NCI-H1436 (cell line): ENCODE measurements around the gene OSGIN1.
A peak's percentile ranks its signal among the peaks of the same experiment; 100 is the strongest.
"Not testable (repeated sequence)": the region's sequence is repeated elsewhere in the genome, so short reads cannot be mapped to it uniquely, and the experiment has no call there.

Experiments used
- DNase-seq: peaks from one replicate; lab custom pipeline; 2025; lab: John Stamatoyannopoulos, UW

Gene OSGIN1

DNA sequence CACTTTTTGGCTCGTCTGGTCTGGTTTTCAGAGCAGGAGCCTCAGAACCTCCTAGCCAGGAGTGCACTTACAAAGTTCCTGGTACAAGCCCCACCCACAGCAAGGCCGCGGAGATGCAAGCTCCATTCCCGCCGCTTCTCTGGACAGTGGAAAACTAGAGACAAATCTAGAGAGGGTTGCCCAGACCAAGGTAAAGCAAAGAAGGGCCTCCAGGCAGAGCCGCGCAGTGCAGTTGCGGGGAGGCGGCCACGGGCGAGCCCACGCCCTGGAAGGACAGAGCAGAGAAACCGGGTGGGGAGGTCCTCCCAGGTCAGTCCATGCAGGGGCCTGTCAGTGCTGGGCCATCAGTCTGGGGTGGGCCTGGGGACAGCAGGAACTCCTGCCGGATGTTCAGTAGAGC, 11.0 kb upstream of the OSGIN1 start:
- no peak for DNase-seq

DNA sequence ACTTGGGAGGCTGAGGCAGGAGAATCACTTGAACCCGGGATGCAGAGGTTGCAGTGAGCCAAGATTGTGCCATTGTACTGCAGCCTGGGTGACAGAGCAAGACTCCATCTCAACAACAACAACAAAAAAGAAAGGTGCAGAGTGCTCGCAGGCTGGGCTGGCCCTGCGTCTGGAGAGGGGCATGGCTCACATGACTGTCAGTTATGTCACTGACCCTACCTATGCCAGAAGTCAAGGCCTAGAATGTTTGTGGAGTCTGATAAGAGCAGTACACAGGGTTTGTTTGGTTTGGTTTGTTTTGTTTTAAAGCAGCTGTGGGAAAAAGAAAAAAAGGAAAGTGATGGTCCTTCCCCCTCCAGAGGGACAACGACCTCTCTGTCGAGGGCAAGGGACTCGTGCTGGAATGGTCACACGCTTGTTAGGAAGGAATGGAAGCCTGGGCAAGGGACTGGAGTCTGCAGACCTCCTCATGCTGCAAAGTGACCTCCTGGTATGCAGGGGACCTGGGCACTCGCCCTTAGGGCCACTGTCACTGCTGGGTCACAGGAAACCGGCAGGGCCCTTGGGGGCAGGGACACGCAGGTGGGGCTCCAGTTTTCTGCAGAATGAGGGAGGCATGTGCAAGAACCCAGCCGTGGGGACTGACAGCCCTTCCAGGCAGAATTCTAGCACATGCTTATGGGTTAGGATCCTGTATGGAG, 10.1 kb upstream of the OSGIN1 start:
- DNase-seq: no peak

DNA sequence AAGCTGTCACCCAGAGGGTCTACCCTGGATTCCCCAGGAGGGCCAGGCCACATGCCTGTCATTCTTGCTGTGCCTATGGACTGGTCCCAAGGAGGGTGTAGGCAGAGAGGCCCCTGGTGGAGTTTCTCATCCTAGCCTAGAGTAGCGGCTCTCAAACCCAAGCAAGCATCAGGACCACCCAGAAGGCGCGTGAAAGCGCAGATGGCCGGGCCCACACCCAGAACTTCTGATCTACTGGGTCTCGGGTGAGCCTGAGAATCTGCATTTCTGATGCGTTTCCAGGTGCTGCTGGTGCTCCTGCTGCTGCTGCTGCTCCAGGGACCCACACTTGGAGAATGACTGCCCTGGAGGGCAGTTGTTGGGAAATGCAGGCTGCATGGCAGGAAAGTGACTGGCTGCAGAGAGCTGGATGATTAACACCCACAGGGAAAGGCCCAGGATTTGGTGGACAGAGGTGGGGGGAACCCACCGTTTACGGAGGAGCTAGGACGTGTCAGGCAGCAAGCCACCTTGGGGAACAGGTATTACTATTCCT, 9.5 kb upstream of the OSGIN1 start:
- no peak for DNase-seq

DNA sequence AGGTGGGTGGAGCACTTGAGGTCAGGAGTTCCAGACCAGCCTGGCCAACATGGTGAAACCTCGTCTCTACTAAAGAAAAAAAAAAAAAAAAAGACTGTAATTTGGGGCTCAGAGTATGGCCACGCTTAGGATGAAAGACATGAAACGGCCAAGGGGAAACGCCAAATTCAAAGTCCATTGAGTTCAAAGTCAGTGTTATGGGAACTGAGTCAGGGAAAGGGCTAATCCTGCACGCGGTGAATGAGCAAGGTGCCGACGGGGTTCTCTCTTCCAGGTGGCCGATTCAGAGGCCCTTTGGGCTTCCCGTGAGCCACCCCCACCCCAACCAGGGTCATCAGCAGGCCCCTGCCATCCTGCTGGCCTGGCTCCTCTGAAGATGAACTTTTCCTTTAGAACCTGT, 7.5 kb upstream of the OSGIN1 start:
- no peak for DNase-seq

DNA sequence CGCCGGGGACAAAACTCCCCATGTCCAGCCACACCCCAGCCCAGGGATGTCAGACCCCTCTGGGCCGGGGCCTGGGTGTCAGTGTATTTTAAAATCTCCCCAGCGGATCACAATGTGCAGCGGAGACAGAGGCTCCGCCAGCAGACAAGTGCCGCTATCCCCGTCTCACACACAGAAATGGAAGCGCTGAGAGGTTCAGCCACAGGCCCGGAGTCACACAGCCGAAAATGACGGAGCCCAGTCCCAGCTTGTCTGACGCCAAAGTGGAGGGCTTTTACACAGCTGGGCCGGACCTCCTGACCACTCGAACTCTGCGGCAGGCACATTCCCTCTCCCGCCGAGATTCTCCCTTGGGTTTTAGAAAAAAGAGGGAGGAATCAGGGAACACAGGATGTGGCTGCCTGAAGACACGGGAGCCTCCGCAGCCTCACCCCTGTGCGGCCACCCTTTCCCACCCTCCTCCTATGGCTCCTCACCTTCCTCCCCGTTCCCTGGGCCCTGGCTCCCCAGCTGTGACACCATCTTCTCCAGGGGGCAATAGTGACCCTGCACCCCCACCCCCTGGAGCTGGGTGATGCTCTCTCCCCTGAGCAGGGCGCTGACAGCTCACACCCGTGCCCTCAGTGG, 6.8 kb upstream of the OSGIN1 start:
- DNase-seq: no peak

DNA sequence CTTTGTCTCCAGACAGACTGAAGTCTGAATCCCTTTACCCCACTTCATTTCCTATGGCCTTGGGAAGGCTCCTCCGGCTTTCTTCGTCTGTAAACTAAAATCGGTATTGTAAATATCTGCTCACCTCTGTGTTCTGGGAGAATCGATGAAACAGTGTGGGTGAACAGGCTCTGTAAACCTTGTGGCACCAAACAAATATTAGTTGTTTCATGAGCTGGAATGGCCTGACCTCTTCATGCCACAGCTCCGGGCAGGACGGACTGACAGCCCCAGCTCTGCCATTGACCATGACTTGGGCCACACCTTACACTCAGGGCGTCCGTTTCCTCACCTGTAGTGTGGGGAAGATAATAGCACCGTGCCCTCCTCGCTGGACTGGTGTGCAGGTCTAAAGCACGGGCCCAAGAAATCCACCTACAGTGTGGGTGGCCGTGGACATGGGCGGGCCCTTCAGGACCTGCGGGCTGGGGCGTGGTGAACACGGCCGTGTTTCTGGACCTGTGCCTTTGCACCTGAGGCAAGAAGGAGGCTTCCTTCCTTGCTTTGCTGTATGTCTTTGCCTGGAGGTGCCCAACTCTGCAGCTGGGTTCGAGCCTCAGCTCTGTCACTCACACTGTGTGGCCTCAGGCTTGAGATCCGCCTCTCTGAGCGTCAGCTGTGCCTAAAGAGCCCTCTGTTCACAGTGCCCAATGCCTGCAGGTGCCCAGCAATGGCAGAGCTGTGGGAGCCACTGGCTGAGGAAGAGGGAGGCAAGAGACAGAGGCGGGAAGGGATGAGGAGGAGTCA, 6.1 kb upstream of the OSGIN1 start:
- no peak for DNase-seq

DNA sequence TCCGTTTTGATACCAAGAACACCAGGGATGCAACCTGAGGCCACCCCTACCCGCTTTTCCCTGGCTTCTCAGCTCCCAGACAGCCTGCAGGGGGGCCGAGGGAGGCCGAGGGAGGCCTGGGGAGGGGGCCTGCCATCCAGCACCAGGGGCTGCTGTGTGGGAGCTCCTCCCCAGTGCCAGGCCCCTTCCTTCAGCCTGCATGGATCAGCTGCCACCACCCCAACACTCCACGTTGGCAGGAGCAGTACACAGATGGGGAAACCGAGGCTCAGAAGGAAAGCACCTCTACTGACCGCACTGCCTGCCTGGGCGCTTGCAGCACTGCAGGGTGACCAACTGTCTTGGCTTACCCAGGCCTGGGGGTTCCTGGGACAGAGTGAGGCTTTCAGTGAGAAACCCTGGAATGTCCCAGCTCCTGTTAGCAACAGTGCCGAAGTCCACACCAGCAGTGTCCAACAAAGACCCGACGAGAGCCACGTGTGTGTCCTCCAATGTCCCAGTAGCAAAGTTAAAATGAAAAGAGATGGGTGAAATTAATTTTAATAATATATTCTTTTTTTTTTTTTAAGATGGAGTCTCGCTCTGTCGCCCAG, 5.3 kb upstream of the OSGIN1 start:
- DNase-seq: no peak

DNA sequence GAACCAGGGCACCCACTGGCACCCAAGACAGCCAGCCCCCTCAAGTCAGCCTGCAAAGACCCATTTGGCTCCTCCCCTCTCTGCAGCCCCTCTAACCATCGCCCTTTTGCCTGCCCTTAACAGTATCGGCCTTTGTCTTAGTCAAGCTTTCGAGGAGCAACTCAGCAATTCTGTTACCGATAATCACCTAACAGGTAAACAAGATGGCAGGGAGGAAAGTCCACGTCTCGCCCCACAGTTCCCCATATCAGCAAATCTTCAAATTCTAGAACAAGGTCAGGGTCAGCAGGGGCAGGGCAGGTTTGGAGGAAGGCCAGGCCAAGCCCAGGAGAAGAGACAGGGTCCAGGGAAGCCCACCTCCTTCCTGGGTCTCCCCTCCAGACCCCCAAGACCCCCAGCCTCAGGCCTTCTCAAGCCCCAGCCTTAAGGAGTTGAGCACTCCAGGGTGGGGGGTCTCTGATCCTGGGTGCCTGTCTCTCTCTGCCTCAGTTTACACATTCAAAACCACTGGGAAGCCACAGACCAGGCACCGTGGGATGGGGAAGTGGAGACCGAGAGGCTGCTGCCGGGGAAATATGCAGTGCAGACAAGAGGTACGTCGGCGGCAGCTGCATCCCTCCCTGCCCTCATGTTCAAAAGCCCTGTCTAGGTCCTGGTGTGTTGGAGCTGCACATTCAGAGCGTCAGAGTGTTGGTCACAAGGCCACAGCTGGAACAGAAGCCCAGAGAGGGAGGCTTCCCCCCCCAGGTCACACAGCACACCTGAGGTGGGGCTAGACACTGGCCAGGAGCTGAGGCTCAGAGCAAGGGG, 3.9 kb upstream of the OSGIN1 start:
- DNase-seq: no peak

DNA sequence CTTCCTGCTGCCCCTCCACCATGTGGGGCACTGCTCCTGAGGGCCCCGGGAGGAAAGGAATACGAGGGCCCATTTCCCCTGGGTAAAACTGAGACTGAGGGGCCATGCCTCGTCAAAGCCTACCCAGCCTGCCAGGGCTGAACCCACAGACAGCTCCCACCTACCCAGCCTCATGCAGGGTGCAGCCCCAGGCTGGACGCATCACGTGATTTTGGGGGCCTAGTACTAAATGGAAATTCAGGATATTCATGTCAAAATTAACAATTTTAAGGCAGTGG, 3.4 kb upstream of the OSGIN1 start:
- DNase-seq: no peak

DNA sequence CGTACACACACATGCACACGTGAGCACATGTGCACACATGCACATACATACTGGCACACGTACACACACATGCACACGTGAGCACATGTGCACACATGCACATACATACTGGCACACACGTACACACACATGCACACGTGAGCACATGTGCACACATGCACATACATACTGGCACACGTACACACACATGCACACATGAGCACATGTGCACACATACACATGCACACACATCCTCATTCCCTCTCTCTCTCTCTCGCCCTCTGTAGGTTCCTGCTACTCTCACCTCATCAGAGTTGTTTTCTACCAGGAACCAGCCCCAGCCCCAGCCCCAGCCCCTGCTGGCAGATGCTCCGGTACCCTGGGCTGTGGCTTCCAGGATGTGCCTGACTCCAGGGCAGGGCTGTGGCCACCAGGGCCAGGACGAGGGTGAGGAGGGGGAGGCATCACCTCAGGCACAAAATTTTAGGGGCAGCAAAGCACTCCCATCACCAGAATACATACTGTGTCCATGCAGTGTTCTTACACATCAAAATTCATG, 2.1 kb upstream of the OSGIN1 start:
- DNase-seq: not testable (repeated sequence)

DNA sequence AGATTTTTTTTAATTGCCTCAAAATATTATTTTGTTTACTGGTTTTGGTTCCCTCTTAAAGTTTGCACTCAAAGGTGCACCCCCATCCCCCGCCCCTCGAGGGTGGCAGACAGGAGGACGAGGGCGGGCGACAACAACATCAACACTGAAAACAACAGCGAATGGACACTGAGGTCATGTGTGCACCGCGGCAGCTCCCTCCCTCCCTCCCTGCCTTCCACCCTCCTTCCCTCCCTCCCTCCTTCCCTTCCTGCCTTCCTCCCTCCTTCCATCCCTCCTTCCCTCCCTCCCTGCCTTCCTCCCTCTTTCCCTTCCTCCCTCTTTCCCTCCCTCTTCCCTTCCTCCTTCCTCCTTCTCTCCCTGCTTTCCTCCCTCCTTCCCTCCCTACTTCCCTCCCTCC, 1.5 kb upstream of the OSGIN1 start:
- no peak for DNase-seq

DNA sequence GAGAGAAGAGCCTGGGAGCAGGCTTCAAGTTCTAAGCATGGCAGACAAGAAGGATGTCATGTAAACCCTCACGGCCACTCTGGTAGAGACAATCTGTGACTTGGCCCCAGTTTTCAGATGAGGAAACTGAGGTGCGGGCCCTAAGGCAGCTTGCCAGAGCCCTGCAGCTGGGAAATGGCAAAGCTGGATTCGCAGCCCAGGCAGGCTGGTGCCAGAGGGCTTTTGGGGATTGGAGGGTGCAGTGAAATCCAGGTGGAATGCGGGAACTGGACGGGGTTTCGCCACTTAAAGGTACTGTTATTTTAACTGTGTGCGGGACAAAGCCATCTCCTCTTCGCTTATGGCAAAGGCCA, 477 bp upstream of the OSGIN1 start:
- DNase-seq: no peak

DNA sequence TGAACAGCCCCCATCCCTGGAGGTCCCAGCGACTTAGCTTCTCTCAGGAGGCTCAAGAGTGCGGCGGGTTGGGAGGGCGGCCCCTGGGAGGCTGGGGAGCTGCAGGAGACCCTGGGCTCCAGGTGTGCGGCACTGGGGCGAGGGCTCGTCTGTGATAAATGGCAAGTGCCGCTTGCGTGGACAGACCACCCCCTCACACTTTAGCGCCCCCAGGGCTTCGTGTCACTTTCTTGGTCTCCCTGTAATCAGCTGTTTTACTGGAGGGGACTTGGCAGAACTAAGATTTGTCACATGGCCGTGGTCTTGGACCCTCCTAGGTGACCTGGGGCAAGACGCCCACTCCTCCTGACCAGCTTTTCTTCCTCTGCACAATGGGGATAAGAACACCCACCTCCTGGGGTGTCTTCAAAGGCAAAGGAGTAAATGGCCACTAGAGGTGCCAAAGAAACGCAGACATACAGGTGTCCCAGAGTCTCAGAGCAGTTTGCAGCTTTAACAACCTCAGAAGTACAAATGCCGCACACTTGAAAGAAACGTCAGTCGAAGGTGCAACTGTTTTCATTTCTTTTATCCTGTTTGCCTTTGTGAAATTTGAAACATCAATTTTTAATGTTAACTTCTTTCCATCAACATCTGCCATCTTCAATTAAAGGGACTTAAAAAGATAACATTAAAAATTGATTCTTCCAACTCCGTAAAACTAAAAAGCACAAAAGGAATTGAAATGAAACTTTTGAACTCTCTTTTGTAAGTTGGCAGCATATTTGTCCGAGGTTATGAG, 946 bp downstream of the OSGIN1 start:
- peak; percentile 25 for DNase-seq

DNA sequence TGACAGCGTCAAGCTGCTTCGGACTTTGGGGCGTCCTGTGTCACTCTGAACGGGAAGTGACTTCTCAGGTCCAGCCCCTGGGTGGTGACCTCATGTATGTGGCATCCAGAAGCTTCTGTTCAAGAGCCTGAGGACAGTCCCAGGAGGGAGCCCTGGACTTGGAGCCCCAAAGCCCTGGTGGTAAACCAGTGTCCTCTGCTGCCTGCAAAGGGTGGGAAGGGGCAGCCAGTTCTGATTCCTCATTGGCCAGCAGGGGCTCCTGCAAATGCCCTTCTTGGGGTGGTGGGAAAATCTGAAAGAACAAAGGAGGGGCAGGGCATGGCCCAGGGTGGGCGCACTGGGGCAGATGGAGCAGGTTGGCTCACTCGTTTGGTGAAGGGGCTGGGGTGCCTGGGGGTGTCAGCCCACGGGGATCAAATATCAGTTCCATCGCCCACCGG, 1.6 kb downstream of the OSGIN1 start:
- DNase-seq: no peak

DNA sequence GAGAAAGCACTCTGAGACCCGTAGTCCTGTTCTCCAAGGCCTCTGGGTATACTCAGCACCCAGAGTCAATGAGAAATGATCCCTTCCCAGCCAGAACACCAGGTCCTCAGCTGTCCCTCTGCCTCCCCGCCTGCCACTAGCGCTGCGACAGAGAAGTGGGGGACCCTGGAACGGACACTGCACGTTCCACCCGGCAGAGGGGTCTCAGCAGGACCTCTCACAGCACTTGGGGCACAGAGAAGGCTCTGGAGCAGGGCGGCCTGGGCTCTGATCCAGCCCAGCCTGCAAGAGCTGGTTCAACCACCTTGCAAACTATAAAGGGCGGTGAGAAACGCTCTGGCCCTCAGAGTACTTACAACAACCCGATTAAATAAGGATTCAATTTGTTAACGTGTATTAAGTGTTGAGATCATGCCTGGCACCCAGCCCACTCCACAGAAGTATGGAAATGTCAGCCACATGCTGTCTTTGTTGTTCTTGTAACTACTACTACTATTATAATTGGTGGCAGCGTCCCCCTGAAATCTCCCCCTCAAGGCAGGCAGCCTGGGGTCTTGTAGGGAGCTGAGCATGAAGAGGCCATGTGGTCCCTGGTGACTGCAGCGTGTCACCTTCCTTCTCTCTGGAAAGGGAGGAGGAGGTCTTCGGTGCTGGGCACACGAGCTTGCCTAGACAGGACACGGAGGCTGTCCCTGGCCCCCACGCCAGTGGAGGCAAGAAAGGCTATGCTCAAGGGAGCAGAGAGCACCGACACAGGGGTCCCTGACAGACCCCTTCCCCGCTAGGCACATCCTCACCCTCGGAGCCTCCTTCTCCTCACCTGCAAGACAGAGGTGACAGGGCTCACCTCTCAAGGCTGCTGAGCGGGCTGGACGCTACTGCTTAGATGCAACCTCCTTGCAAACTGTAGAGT, 2.4 kb downstream of the OSGIN1 start:
- no peak for DNase-seq

DNA sequence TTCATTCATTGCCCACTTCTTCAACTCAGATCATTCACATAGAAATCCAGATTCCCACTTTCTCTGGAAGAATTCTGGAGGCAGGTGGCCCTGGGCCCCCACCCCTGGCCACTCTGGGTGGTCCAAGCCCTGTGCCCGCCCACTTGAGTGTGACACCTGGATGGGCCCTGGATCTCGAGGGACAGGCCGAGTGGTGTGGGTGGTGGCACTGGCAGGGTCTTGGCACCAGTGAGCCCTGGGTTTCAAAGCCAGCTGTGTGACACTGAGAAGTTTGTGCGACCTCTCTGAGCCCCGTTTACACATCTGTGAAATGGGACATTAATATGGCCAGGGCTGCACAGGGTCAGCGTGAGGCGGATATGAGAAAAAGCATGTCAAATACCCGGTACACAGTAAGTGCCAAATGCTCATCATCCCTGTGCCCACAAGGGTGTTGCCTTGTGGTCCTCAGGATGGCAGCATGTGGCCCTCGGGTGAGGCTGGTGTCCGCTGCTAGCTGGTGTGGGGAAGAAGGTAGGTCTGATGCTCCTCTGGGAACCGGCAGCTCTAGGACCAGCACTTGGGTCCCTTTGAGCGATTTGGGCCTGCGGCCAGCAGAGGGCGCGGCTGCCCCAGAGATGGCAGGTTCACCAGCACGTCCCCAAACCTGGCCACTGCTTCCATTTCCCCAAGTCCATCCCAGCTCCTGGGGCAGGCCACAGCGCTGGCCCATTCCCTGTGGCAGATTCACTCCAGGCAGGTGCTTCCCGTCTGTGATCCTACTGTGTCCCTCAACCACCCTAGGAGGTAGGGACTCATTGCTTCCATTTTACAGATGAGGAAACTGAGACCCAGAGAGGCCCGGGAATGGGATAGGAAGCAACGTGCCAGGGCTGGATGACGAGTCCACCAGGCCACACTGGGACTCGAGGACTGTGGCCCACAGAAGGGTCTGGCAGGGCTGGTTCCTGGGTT, 3.6 kb downstream of the OSGIN1 start:
- DNase-seq: peak; percentile 65

DNA sequence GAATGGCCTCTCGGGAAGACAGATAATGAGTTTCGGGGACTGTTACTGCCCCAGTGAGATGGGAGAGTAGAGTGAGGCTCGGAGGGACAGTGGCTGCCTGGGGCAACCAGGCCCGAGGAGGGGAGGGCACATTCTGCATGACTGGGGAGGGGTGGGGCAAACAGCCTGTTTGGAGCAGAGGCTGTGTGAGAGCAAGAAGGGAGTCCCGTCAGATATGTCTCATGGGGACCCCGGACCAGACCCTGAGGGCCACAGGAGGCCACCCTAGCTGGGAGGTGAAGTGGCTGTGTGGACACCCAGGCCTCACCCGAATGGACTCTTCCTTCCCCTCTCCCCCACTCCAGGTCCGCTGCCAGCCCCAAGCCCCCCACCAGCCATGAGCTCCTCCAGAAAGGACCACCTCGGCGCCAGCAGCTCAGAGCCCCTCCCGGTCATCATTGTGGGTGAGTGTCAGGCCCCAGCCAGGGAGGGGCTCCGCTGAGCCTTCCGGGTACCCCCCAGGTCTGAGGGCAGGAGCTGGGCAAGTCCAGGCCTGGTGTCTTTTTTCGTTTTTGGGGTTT, 4.3 kb downstream of the OSGIN1 start:
- DNase-seq: no peak

DNA sequence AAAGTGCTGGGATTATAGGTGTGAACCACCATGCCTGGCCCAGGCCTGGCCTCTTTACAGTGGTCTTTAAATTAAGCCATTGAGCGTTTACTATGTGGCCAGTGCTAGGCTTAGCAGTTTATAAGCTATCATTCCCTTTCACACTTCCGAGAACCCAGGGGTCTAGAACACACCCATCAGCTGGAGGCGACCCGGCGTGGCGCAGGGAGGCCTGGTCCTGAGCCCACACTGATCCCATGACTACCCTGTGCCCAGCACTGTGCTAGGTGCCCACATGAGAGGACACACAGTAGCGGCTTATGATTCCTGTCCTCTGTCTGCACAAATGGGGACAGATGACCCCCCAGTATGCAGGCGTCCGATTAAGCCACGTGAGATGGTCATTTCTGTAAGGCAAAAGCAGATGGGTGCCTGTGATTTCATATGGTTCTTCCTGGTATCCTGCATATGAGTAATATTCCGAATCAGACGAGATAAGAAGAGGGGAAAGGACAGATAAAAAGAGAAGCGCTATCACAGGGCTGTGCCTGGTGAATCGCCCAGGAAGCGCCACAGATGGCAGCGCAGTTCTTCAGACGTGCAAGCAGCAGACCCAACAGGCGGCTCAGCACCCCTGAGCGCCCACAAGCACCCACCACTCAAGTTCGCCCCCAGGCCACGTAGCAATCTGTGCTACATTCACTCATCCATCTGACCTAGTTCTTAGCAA, 5.3 kb downstream of the OSGIN1 start:
- DNase-seq: no peak
